ENCODE measurements around the gene REP15. TPM values are rescaled to one million over a fixed set of nuclear protein-coding genes. Genes with fewer than 3 reads are reported as not detected.
"Not testable (repeated sequence)": the region's sequence is repeated elsewhere in the genome, so short reads cannot be mapped to it uniquely, and the experiment has no call there.

REP15 gene
- total RNA-seq, 4 donors from 2014 or later, result 7.5 to 210 (median 45.3) TPM

- in situ Hi-C loops (cut with MboI; ENCODE audit: low pct_ligation_motif_present in 1 of 4, low pct_unique_long_range_greater_than_20kb in 1 of 4, low sequenced_read_pairs in 3 of 4) (loop anchor here in 3 of 4 donors (5.0 to 25.0 kb wide), 4 partner anchors 82 to 212 kb away; no protein-coding TSS in a partner anchor), intact Hi-C loops (cut with DNase I; ENCODE audit: low total_unique reads) (loop anchor here (10.0 kb wide), 2 partner anchors 82 to 202 kb away; no protein-coding TSS in a partner anchor)
- H3K27me3 ChIP-seq, result no peaks in the 10 kb centered on the region
- no peak overlapping the region for H3K4me3 ChIP-seq
- TF ChIP-seq CTCF (IDR thresholded peaks at IDR 0.05) (peak; percentile 71 to 85 (median 79)), POLR2AphosphoS5 (IDR thresholded peaks at IDR 0.05) (no peak)
- WGBS, 2 donors (ENCODE audit: low coverage in 1 of 2), result 35 to 46% methylated on average over 3 of the region's 3 CpGs
- peak; percentile 35 for DNase-seq
- no peaks in the 10 kb centered on the region for H3K9me3 ChIP-seq
- H3K27ac ChIP-seq, result no peak overlapping the region
- H3K36me3 ChIP-seq, result peaks cover 0 to 25% (median 11%) of the 10 kb centered on the region in 4 donors
- H3K4me1 ChIP-seq, result peaks cover 0 to 4% (median 0%) of the 10 kb centered on the region in 4 donors
Measured at GRCh38 chr12:27733052-27733656, 36.9 kb downstream of the REP15 start.

- no peak for TF ChIP-seq EP300 (IDR thresholded peaks at IDR 0.05; ENCODE audit: low read depth)
- TF ChIP-seq CTCF (IDR thresholded peaks at IDR 0.05), result no peak
- no peak for TF ChIP-seq POLR2A (IDR thresholded peaks at IDR 0.05)
- no peak for TF ChIP-seq POLR2AphosphoS5 (IDR thresholded peaks at IDR 0.05)
- no peaks in the 10 kb centered on the region for H3K9me3 ChIP-seq
- H3K4me3 ChIP-seq, result no peak overlapping the region
- DNase-seq, result no peak
- intact Hi-C loops (cut with DNase I; ENCODE audit: low total_unique reads), result loop anchor here (10.0 kb wide), 2 partner anchors 81 to 201 kb away; no protein-coding TSS in a partner anchor
- H3K4me1 ChIP-seq, result peaks cover 0 to under 1% (median 0%) of the 10 kb centered on the region in 4 donors
- 91 to 100% methylated on average over 1 of the region's 1 CpG for WGBS, 2 donors (ENCODE audit: low coverage in 1 of 2)
- in situ Hi-C loops (cut with MboI; ENCODE audit: low pct_ligation_motif_present in 1 of 4, low pct_unique_long_range_greater_than_20kb in 1 of 4, low sequenced_read_pairs in 3 of 4), result loop anchor here in 3 of 4 donors (5.0 to 25.0 kb wide), 4 partner anchors 81 to 211 kb away; no protein-coding TSS in a partner anchor
- H3K27me3 ChIP-seq, result no peaks in the 10 kb centered on the region
- peaks cover 0 to 30% (median 11%) of the 10 kb centered on the region in 4 donors for H3K36me3 ChIP-seq
- no peak overlapping the region for H3K27ac ChIP-seq
Measured at GRCh38 chr12:27733791-27734190, 37.5 kb downstream of the REP15 start.

GRCh38 chr12:27734321-27734720 lies 38.1 kb downstream of the REP15 start:
- H3K27me3 ChIP-seq, H3K4me1 ChIP-seq, DNase-seq, H3K4me3 ChIP-seq, H3K27ac ChIP-seq, H3K9me3 ChIP-seq: not testable (repeated sequence)
- in situ Hi-C loops (cut with MboI; ENCODE audit: low pct_ligation_motif_present in 1 of 4, low pct_unique_long_range_greater_than_20kb in 1 of 4, low sequenced_read_pairs in 3 of 4), result loop anchor here in 3 of 4 donors (5.0 to 25.0 kb wide), 4 partner anchors 80 to 210 kb away; no protein-coding TSS in a partner anchor
- intact Hi-C loops (cut with DNase I; ENCODE audit: low total_unique reads), result loop anchor here (10.0 kb wide), 2 partner anchors 80 to 200 kb away; no protein-coding TSS in a partner anchor
- WGBS, 2 donors (ENCODE audit: low coverage in 1 of 2), result 94 to 96% methylated on average over 4 to 9 of the region's 9 CpGs
- peaks cover 0 to 34% (median 11%) of the 10 kb centered on the region in 4 donors for H3K36me3 ChIP-seq

GRCh38 chr12:27743601-27744000 lies 47.4 kb downstream of the REP15 start:
- intact Hi-C loops (cut with DNase I; ENCODE audit: low total_unique reads), result no loop called here

GRCh38 chr12:27745734-27746133 lies 49.5 kb downstream of the REP15 start:
- H3K9me3 ChIP-seq; intact Hi-C loops (cut with DNase I; ENCODE audit: low total_unique reads); H3K4me3 ChIP-seq; H3K27me3 ChIP-seq; H3K36me3 ChIP-seq; DNase-seq: not testable (repeated sequence)
- peak overlapping the region in 1 of 4 donors; percentile 69 for H3K27ac ChIP-seq
- in situ Hi-C loops (cut with MboI; ENCODE audit: low pct_ligation_motif_present in 1 of 4, low pct_unique_long_range_greater_than_20kb in 1 of 4, low sequenced_read_pairs in 3 of 4), result loop anchor here in 1 of 4 donors (25.0 kb wide), 1 partner anchor 192 kb away; no protein-coding TSS in a partner anchor
- peaks cover 9 to 28% (median 18%) of the 10 kb centered on the region in 4 donors for H3K4me1 ChIP-seq
- 82% methylated on average over 1 of the region's 1 CpG; no CpG with 5 or more reads in 1 of the 2 donors for WGBS, 2 donors (ENCODE audit: low coverage in 1 of 2)

More at GRCh38 chr12:27743601-27744000, 47.4 kb downstream of the REP15 start:
- in situ Hi-C loops (cut with MboI; ENCODE audit: low pct_ligation_motif_present in 1 of 4, low pct_unique_long_range_greater_than_20kb in 1 of 4, low sequenced_read_pairs in 3 of 4), result loop anchor here in 1 of 4 donors (25.0 kb wide), 1 partner anchor 194 kb away; no protein-coding TSS in a partner anchor
- TF ChIP-seq CTCF (IDR thresholded peaks at IDR 0.05) (no peak), EP300 (IDR thresholded peaks at IDR 0.05; ENCODE audit: low read depth) (no peak), POLR2AphosphoS5 (IDR thresholded peaks at IDR 0.05) (no peak), POLR2A (IDR thresholded peaks at IDR 0.05) (no peak)
- no peaks in the 10 kb centered on the region for H3K27me3 ChIP-seq
- peaks cover 0 to 6% (median 0%) of the 10 kb centered on the region in 4 donors for H3K36me3 ChIP-seq
- H3K4me1 ChIP-seq, result peaks cover 9 to 26% (median 16%) of the 10 kb centered on the region in 4 donors
- DNase-seq, result no peak
- no peak overlapping the region for H3K4me3 ChIP-seq
- WGBS, 2 donors (ENCODE audit: low coverage in 1 of 2), result 99 to 100% methylated on average over 3 to 5 of the region's 5 CpGs
- H3K9me3 ChIP-seq, result no peaks in the 10 kb centered on the region
- no peak overlapping the region for H3K27ac ChIP-seq

Measured in transverse colon (tissue), 4 donors.